Mesenteric fat pad (tissue), 1 donor: ENCODE data around the gene FBXL13. TPM values are rescaled to one million over a fixed set of nuclear protein-coding genes. Genes with fewer than 3 reads are reported as not detected.
"Not testable (repeated sequence)": the region's sequence is repeated elsewhere in the genome, so short reads cannot be mapped to it uniquely, and the experiment has no call there.

Source experiments
- DNase-seq: peaks from one replicate; pipeline ENCODE4 v3.0.0-alpha.2; 2020; ENCODE audit warnings: low spot score
- total RNA-seq: library from RNA; stranded (reverse); fragmentation: NEBNext Ultra II Directional; extraction: Animal tissue kit (Norgen Biotek cat#: 25700); gene quantifications from one replicate; pipeline ENCODE4 v1.2.1, GENCODE V29; 2021
- donor health status: DM: yes; HTN: yes; CAD: no.

FBXL13 gene
- total RNA-seq, 1 donor from 2014 or later = 0.55 TPM

DNA sequence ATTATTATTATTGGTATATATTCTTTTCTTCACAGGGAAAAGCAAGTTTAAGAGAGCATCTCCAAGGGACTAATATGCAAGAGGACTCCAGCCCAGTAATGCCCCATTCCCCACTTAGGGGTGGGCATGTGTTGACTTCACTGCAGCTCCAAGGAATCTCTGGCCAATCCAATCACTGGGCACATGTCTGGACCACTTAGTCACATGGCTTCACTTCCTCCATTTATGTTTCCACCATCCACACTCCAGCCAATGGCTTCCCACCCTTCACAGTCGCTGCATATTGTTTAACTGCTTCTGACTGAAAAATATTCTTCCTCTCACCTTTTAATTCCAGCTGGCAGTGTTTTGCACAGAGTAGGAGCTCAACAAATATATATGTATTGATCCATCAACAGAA, 43.6 kb downstream of the FBXL13 start:
- no peak for DNase-seq

DNA sequence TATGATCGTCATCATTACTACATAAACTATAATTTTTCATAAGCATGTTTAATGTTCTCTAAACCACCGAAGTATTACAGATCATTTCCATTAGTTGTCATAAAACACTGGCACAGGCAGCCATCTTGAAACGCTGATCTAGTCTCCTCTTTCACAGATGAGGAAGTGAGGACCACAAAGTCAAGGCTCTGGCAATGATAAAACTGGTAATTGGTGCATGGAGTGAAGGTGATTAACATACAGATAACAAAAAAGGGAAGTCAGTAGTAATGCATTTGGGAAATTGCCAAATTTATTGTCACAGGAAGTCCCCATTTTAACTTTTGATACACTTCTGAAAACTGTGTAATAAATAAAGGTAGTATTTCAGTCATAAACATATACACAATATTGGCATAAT, 49.3 kb downstream of the FBXL13 start:
- no peak for DNase-seq

DNA sequence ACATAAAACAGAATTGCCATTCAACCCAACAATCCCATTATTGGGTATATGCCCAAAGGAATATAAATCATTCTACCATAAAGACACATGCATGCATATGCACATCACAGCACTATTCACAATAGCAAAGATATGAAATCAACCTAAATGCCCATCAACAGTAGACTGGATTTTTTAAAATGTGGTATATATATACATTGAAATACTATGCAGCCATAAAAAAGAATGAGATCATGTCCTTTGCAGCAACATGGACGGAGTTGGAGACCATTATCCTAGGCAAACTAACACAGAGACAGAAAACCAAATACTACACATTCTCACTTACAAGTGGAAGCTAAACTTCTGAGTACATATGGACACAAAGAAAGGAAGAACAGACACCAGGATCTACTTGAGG, 51.0 kb downstream of the FBXL13 start:
- DNase-seq = not testable (repeated sequence)

DNA sequence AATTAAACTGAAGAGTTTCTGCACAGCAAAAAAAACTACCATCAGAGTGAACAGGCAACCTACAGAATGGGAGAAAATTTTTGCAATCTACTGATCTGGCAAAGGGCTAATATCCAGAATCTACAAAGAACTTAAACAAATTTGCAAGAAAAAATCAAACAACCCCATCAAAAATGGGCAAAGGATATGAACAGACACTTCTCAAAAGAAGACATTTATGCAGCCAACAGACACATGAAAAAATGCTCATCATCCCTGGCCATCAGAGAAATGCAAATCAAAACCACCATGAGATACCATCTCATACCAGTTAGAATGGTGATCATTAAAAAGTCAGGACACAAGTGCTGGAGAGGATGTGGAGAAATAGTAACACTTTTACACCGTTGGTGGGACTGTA, 53.1 kb downstream of the FBXL13 start:
- DNase-seq = not testable (repeated sequence)

DNA sequence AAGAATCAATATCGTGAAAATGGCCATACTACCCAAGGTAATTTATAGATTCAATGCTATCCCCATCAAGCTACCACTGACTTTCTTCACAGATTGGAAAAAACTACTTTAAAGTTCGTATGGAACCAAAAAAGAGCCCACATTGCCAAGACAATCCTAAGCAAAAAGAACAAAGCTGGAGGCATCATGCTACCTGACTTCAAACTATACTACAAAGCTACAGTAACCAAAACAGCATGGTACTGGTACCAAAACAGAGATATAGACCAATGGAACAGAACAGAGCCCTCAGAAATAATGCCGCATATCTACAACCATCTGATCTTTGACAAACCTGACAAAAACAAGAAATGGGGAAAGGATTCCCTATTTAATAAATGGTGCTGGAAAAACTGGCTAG, 53.7 kb downstream of the FBXL13 start:
- not testable (repeated sequence) for DNase-seq

DNA sequence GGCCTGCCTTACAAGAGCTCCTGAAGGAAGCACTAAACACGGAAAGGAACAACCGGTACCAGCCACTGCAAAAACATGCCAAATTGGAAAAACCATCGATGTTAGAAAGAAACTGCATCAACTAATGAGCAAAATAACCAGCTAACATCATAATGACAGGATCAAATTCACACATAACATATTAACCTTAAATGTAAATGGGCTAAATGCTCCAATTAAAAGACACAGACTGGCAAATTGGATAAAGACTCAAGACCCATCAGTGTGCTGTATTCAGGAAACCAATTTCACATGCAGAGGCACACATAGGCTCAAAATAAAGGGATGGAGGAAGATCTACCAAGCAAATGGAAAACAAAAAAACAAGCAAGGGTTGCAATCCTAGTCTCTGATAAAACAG, 56.3 kb downstream of the FBXL13 start:
- DNase-seq = not testable (repeated sequence)

DNA sequence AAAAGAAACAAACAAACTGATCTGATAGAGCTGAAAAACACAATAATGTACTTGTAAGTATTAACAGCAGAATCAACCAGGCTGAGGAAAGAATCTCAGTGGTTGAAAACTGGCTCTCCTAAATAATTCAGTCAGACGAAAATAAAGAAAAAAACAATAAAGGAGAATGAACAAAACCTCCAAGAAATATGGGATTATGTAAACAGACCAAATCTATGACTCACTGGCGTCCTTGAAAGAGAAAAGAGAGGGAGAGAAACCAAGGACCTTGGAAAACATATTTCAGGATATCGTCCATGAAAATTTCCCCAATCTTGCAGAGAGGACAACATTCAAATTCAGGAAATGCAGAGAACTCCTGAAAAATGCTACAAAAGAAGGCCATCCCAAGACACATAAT, 62.9 kb downstream of the FBXL13 start:
- DNase-seq = no peak

DNA sequence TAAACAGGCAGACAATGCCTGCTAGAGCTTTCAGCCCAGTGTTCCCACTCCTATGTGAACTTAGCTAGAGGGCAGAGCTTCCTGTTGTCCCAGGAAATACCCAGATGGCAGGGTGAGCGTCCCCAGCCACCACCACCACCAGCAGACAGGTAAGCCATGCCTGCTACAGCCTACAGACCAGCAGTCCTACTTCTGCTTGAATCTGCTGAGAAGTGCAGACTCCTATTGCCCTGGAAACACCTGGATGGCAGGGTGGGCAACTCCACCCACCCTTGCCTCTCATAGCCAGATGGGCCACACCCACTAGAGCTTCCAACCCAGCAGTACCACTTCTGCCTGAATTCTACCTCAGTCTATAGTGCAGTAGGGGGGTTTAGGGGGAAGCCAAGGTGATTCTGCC, 64.4 kb downstream of the FBXL13 start:
- no peak for DNase-seq

DNA sequence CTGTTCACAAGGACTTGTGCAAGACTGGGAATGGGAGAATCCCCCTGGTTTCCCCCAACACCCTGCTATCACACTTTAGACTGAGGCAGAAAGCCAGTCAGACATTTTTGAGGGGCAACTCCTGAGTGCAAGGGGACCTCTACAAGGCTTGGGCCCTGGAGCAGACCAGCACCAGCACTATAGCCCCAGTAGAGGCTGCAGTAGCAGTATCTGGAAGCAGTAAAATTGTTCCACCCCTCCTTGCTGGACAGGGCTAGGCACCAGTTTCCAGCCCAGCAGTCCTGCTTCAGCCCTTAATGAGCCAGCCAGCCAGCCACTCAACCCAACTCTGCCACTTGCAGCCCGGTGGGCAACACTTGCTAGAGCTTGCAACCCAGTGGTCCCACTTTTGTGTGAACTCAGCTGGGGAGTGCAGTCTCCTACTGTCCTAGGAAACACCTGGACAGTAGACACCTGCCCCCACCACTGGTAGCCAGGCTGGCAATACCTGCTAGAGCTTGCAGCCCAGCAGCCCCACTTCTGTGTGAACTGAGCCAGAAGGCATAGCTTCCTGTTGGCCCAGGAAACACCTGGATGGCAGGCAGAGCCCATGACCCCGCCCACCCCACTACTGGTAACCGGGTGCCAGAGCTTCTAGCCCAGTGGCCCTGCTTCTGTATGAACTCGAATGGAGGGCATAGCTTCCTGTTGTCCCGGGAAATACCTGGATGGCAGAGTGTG, 65.0 kb downstream of the FBXL13 start:
- DNase-seq = no peak

DNA sequence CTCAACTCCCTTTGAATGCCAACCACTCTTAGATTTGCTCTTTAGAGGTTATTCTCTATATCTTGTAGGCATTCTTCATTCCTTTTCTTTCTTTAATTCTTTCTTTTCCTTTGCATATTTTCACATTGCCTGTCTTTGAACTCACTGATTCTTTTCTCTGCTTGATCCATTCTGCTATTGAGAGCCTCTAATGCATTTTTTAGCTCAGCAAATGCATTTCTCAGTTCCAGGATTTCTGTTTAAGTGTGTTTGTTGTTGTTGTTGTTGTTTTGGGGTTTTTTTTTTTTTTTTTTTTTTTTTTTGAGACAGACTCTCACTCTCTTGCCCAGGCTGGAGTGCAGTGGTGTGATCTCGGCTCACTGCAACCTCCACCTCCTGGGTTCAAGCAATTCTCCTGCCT, 71.6 kb downstream of the FBXL13 start:
- no peak for DNase-seq

DNA sequence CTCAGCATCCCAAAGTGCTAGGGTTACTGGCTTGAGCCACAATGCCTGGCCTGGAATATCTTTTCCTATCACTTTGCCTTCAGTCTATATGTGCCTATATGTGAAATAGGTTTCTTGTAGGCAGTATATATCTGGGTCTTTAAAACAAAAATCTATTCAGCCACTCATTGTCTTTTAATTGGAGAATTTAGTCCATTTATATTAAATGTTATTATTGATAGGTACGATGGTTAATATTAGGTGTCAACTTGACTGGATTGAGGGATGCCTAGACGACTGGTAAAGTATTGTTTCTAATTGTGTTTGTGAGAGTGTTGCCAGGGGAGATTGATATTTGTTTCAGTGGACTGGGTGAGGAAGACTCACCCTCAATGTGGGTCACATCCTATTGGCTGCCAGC, 73.4 kb downstream of the FBXL13 start:
- no peak for DNase-seq

DNA sequence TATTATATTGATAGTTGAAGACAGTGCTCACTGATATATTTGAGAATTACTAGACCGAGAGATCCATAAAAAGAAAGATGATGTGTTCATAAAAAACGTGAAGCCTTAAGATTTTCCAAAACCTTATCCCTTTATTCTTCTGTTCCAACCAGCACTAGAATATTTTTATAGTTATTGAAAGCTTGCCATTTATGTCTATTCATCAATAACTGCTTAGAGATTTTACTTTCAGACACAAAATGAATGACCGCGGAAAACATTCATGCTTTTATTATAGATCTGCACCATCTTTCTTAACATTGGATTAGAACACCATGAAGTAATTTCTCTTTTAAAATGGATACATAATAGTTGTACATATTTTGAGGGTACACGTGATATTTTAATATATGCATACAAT, 77.6 kb downstream of the FBXL13 start:
- DNase-seq = no peak

DNA sequence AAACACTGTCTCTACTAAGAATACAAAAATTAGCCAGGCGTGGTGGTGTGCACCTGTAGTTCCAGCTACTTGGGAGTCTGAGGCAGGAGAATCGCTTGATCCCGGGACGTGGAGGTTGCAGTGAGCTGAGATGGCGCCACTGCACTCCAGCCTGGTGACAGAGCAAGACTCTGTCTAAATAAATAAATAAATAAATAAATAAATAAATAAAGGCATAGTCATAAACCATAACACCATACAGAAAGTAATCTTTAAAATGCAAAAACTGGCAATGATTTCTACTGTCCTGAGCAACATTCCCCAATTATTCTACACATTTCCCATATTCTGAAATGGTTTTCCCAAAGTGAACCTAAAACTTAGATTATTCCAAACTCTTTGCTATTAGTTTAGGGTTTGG, 79.0 kb downstream of the FBXL13 start:
- DNase-seq = not testable (repeated sequence)

DNA sequence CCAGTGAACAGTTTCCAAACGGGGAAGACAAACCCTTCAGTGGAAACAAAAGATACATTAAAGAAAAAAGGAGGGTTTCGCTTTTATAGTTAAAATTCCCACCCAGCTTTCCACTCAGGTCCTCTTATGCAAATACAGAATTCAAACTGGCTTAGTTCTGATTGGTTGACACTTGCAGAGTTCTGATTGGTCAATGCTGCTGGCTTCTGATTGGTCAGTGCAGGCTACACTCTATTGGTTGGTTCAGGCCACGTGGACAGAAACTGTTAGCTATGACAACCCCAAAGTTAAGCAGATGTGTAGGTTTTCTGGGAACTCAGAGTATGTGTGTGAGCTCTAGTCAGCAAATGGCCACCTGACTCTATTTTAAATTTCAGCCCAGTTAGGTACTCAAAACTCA, 80.0 kb downstream of the FBXL13 start:
- no peak for DNase-seq

DNA sequence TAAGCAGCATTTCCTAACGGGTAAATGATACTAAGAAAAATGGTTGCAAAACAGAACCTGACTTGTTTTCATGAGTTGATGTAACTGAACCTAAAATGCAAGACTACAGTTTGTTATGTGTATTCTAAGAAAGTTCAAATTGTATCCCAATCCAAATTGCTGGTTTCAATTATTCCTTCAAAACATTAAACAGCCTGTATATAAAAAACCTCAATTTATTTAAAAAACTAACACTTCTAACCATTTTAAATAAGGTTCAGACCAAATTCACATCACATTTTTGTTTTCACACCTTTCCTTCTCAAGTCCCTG, 80.9 kb downstream of the FBXL13 start:
- no peak for DNase-seq

DNA sequence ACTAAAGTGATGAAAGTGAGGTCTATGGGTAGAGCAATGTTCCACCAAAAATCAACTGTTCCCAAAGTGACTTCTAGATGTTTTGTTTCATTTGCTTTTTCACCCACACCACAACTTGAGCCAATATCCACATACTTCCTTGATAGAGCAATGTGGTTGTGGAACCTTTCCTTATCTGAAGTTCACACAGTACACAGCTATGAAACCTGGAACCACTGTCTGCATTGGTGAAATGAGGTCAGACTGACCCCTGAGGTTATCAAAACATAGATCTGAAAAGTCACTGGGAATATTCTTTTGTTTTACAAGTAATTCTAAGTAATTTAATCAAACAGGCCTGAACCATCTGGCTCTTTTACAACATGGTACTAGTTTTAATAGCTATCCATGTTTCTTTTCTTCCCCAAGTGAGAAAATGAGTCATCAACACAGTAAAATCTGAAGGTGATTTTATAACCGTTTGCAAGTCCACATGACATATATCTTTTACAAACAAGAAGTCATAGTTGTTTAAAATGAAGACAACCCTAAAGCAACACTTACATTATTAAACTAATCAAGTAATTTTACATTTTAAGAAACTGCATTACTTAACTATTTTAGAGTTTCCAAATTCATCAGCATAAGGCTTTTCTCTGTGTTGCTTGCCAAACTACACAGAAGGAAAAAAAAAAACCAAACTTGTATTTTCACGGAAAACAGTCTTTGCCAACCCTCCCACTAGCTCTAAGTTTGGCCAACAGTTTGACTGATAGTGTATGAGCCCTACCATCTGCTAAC, 81.5 kb downstream of the FBXL13 start:
- no peak for DNase-seq

DNA sequence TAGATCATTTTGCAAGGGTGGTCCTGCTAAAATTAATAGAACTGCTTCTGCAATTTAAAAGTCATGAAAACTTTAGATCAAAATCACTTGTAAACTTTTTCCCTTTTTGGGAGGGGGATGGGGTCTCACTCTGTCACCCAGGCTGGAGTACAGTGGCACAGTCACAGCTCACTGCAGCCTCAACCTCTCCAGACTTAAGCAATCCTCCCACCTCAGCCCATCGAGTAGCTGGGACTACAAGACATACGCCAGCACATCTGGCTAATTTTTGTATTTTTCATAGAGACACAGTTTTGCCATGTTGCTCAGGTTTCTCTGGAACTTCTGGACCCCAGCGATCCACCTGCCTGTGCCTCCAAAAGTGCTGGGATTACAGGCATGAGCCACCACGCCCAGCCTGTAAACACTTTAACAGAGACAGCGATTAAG, 82.1 kb downstream of the FBXL13 start:
- no peak for DNase-seq

DNA sequence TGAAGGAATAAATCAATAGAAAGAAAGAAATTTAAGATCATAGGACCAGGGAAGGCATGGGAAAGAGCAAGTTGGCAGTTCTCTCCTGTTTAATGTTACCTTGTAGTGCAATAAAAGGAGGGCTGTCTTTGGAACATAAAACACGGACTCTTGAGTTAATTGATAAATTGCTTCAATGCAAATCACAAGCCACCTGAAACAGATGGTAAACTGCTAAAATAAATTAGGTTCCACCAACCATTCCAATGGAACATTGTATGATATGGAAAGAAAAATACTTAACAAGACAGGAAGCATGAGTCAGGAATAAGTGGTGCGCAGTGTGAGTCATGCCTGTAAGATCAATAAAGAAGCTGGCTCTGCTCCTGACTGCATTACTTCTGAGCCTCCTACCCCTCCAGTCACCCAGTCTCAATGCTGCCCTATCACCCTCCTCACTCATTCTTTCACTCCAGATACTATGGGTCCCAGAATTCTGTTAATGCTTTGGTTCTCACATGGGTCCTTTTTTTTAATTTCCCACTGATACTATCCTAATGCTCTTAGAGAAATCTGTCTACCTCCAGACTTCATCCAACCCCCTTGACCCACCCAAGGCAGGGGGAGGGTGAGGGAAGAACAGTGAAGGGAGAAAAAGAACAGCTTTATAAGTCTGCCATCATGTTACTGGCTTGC, 82.9 kb downstream of the FBXL13 start:
- no peak for DNase-seq

DNA sequence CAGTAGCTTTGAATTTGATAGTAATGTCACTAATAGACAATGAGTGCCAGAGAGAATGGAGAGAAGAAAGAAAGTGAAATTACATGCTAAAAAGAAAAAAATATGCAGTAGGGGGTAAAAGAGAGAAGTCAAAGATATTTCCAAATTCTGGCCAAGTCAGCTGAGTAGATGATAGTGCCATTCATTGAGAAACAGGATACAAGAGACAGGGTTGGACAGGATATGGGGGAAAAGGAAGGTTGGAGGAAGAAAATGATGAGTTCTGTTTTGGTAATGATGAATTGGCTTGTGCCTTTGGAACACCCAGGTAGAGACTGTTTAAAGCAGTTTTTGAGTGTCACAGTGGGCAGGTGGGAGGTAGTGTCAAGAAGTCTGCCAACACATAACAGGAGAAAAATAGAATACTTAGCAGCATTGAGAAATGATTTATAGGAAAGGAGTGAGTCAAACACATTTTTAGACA, 83.5 kb downstream of the FBXL13 start:
- DNase-seq = no peak

DNA sequence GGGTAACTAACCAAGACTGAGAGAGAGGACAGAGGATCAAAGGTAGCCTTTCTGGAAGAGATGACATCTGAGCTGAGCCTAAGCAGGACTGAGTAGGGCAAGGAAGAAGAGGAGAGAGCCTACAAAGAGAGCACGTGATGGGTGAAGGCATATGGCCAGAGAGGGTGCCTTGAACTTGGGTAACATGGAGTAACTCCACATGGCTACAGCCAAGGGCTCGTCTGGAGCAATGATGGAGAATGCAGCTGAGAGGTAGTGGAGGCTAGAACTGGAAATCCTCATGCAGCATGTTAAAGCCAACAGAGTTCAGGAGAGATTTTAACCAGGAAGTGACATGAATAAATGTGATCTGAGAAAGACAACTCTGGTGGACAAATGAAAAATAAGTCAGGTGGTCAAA, 84.0 kb downstream of the FBXL13 start:
- DNase-seq = no peak

DNA sequence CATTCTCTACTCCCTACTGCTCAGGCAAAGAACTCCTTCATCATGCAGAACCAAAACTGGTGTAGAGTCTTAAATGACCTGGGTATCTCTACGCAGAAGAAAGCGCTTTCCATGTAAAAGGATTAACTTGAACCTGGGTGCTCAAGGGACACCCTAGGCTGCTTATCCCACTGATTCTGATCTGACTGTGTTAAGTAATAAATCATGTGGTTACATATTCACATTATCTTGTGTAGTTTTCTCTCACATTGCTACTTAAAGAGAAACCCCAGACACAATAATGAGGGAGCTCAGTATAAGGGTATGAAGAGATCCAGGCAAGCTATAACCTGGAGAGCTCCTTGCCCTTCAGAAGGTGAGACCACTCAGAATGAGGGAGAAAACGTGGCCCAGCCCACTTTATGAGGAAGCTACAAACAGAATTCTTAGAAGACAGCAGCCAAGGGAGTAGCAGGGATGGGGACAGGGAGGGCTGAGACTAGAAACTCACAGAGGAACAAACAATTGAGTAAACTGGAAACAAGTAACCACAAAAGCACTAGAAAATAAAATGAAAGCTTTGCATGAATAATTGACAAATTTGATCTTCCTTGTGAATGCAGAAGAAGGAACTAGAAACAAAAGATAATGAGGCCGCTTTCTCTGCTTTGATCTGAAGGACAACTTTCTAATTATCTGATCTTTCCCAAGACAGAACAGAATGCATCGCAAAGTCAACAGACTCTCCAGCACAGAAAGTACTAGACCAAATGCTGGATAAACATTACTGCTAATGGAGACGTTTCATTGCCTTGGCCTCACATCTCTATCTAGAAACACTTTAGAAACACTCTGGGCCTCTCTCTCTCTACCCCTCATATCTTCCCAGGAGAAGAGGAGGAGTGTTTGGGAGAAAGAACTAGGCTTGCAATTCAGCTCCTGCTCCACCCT, 85.7 kb downstream of the FBXL13 start:
- no peak for DNase-seq
